MM.1S (cell line): ENCODE results near the gene INPP5D.

ENCODE experiments used
- DNase-seq: peaks from one replicate; pipeline ENCODE4 v3.0.0-alpha.2; 2015
- H2AFZ ChIP-seq: fragments of 300-600 bp; sonication (generic); 2 replicates; pipeline ENCODE4 v1.6.0; 2016; ENCODE audit warnings: antibody characterized with exemption, low read length
- H3F3A ChIP-seq: fragments of 300-600 bp; sonication (generic); 2 replicates; pipeline ENCODE4 v1.6.1; 2016; ENCODE audit warnings: mild to moderate bottlenecking, antibody characterized with exemption, low read length, moderate library complexity, mixed read lengths; ENCODE audit not compliant: insufficient read depth
- H3K27ac ChIP-seq: fragments of 300-600 bp; sonication (generic); 2 replicates; pipeline ENCODE4 v1.5.1; 2016; ENCODE audit warnings: mild to moderate bottlenecking, low read length
- H3K27me3 ChIP-seq: fragments of 300-600 bp; sonication (generic); replicated peaks from 2 replicates; pipeline ENCODE4 v1.6.0; 2016; ENCODE audit warnings: low read length; ENCODE audit not compliant: insufficient read depth
- H3K36me3 ChIP-seq: fragments of 300-600 bp; sonication (generic); replicated peaks from 2 replicates; pipeline ENCODE4 v1.6.1; 2016; ENCODE audit warnings: mild to moderate bottlenecking, low read length, mixed read lengths; ENCODE audit not compliant: insufficient read depth
- H3K4me1 ChIP-seq: fragments of 300-600 bp; sonication (generic); 2 replicates; pipeline ENCODE4 v1.6.1; 2016; ENCODE audit warnings: low read length, mixed read lengths
- H3K4me2 ChIP-seq: fragments of 300-600 bp; sonication (generic); 2 replicates; pipeline ENCODE4 v1.6.0; 2016; ENCODE audit warnings: low read depth, low read length
- H3K4me3 ChIP-seq: fragments of 300-600 bp; sonication (generic); 2 replicates; pipeline ENCODE4 v1.5.1; 2016; ENCODE audit warnings: low read length, mixed read lengths
- H3K79me2 ChIP-seq: fragments of 300-600 bp; sonication (generic); 2 replicates; pipeline ENCODE4 v1.6.1; 2016; ENCODE audit warnings: mixed run types, low read length, mixed read lengths
- H3K9ac ChIP-seq: fragments of 300-600 bp; sonication (generic); 2 replicates; pipeline ENCODE4 v1.6.1; 2016; ENCODE audit warnings: low read length, mixed read lengths
- H3K9me2 ChIP-seq: fragments of 300-600 bp; sonication (generic); replicated peaks from 2 replicates; pipeline ENCODE4 v1.6.1; 2016; ENCODE audit warnings: mild to moderate bottlenecking, low read length, mixed read lengths; ENCODE audit not compliant: insufficient read depth
- H3K9me3 ChIP-seq: fragments of 300-600 bp; sonication (generic); replicated peaks from 2 replicates; pipeline ENCODE4 v1.6.1; 2016; ENCODE audit warnings: mild to moderate bottlenecking, low read length, mixed read lengths; ENCODE audit not compliant: insufficient read depth
- H4K20me1 ChIP-seq: fragments of 300-600 bp; sonication (generic); 2 replicates; pipeline ENCODE4 v1.6.1; 2016; ENCODE audit warnings: mild to moderate bottlenecking, low read length, moderate library complexity, mixed read lengths; ENCODE audit not compliant: insufficient read depth
- CTCF ChIP-seq: fragments of 300-600 bp; sonication (generic); IDR thresholded peaks from 2 replicates; pipeline ENCODE4 v1.5.1; 2016; ENCODE audit warnings: antibody characterized with exemption, low read length, mixed read lengths
- EZH2 ChIP-seq: fragments of 300-600 bp; sonication (generic); optimal IDR thresholded peaks from 2 replicates; pipeline ENCODE3; 2017; ENCODE audit warnings: low read depth, mild to moderate bottlenecking, antibody characterized with exemption, low read length, mixed read lengths
- EZH2phosphoT487 ChIP-seq: fragments of 300-600 bp; sonication (generic); IDR thresholded peaks from 2 replicates; pipeline ENCODE4 v1.6.1; 2018; ENCODE audit warnings: antibody characterized with exemption, low read length

INPP5D gene

GRCh38 chr2:233115121-233115520, 55.0 kb downstream of the INPP5D start:
- H2AFZ ChIP-seq: no peak overlapping the region
- peaks cover 8% of the 10 kb centered on the region; the same call in 1 of the 2 replicates for H3K79me2 ChIP-seq
- no peaks in the 10 kb centered on the region for H3K9me3 ChIP-seq
- no peaks in the 10 kb centered on the region for H3F3A ChIP-seq
- H3K27me3 ChIP-seq: no peaks in the 10 kb centered on the region
- no peaks in the 10 kb centered on the region for H3K9me2 ChIP-seq
- no peak overlapping the region for H3K4me3 ChIP-seq
- H3K9ac ChIP-seq: no peak overlapping the region
- no peak for TF ChIP-seq CTCF
- no peak for TF ChIP-seq EZH2phosphoT487
- no peak for TF ChIP-seq EZH2
- H3K4me2 ChIP-seq: no peak overlapping the region
- H3K4me1 ChIP-seq: no peaks in the 10 kb centered on the region
- H3K36me3 ChIP-seq: no peaks in the 10 kb centered on the region
- no peaks in the 10 kb centered on the region for H4K20me1 ChIP-seq
- H3K27ac ChIP-seq: no peak overlapping the region
- DNase-seq: no peak

- H3K27me3 ChIP-seq: no peaks in the 10 kb centered on the region
- no peaks in the 10 kb centered on the region for H3K9me3 ChIP-seq
- peaks cover 8% of the 10 kb centered on the region; the same call in 1 of the 2 replicates for H3K79me2 ChIP-seq
- H3K27ac ChIP-seq: no peak overlapping the region
- H3F3A ChIP-seq: no peaks in the 10 kb centered on the region
- no peaks in the 10 kb centered on the region for H3K4me1 ChIP-seq
- no peak overlapping the region for H3K9ac ChIP-seq
- no peaks in the 10 kb centered on the region for H3K36me3 ChIP-seq
- H4K20me1 ChIP-seq: no peaks in the 10 kb centered on the region
- TF ChIP-seq EZH2: no peak
- TF ChIP-seq EZH2phosphoT487: no peak
- TF ChIP-seq CTCF: no peak
- H3K9me2 ChIP-seq: no peaks in the 10 kb centered on the region
- H3K4me2 ChIP-seq: no peak overlapping the region
- no peak for DNase-seq
- no peak overlapping the region for H3K4me3 ChIP-seq
- no peak overlapping the region for H2AFZ ChIP-seq
These were observed 55.6 kb downstream of the INPP5D start for GRCh38 chr2:233115741-233116140.

- no peaks in the 10 kb centered on the region for H3K4me1 ChIP-seq
- peaks cover 8% of the 10 kb centered on the region; the same call in 1 of the 2 replicates for H3K79me2 ChIP-seq
- H3K4me3 ChIP-seq: no peak overlapping the region
- no peak overlapping the region for H2AFZ ChIP-seq
- no peak overlapping the region for H3K9ac ChIP-seq
- no peak overlapping the region for H3K27ac ChIP-seq
- no peaks in the 10 kb centered on the region for H3K36me3 ChIP-seq
- H3F3A ChIP-seq: no peaks in the 10 kb centered on the region
- no peak overlapping the region for H3K4me2 ChIP-seq
- no peaks in the 10 kb centered on the region for H3K27me3 ChIP-seq
- H3K9me2 ChIP-seq: no peaks in the 10 kb centered on the region
- DNase-seq: no peak
- H4K20me1 ChIP-seq: no peaks in the 10 kb centered on the region
- H3K9me3 ChIP-seq: no peaks in the 10 kb centered on the region
- no peak for TF ChIP-seq EZH2phosphoT487
- no peak for TF ChIP-seq CTCF
- no peak for TF ChIP-seq EZH2
These were observed 56.8 kb downstream of the INPP5D start for GRCh38 chr2:233116946-233117345.
